ENCODE measurements around the gene LZTR1. TPM values are rescaled to one million over a fixed set of nuclear protein-coding genes. Genes with fewer than 3 reads are reported as not detected.

LZTR1 gene
- total RNA-seq, 4 donors from 2014 or later = 45.4 to 63.0 (median 53.4) TPM

DNA sequence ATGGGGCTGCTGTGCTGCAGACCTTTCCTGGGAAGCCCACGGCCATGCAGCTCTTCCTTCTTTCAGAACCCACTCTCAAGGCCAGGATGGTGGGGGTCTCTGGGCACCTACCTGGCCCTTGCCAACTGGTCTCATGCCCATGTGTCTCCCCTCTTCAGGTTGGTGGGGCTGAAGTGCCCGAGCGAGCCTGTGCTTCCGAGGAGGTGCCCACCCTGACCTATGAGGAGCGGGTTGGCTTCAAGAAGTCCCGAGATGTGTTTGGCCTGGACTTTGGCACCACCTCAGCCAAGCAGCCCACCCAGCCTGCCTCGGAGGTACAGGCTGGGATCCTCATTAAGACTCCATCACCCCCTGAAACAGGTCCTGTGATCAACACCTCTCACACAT, 10.0 kb downstream of the LZTR1 start:
- WGBS, 2 donors (ENCODE audit: low coverage in 1 of 2) = 72% methylated on average over 3 of the region's 7 CpGs; no CpG with 5 or more reads in 1 of the 2 donors
- TF ChIP-seq POLR2A (IDR thresholded peaks at IDR 0.05) = no peak
- TF ChIP-seq EP300 (IDR thresholded peaks at IDR 0.05) = no peak
- no peak for TF ChIP-seq POLR2AphosphoS5 (IDR thresholded peaks at IDR 0.05)
- TF ChIP-seq CTCF (IDR thresholded peaks at IDR 0.05) = no peak
- no peak for ATAC-seq
- H3K9me3 ChIP-seq = no peaks in the 10 kb centered on the region
- no peaks in the 10 kb centered on the region for H3K27me3 ChIP-seq
- no peaks in the 10 kb centered on the region for H3K4me1 ChIP-seq
- H3K27ac ChIP-seq = no peak overlapping the region
- no peak overlapping the region for H3K4me3 ChIP-seq
- peaks cover 0 to 99% of the 10 kb centered on the region in 2 donors for H3K36me3 ChIP-seq

DNA sequence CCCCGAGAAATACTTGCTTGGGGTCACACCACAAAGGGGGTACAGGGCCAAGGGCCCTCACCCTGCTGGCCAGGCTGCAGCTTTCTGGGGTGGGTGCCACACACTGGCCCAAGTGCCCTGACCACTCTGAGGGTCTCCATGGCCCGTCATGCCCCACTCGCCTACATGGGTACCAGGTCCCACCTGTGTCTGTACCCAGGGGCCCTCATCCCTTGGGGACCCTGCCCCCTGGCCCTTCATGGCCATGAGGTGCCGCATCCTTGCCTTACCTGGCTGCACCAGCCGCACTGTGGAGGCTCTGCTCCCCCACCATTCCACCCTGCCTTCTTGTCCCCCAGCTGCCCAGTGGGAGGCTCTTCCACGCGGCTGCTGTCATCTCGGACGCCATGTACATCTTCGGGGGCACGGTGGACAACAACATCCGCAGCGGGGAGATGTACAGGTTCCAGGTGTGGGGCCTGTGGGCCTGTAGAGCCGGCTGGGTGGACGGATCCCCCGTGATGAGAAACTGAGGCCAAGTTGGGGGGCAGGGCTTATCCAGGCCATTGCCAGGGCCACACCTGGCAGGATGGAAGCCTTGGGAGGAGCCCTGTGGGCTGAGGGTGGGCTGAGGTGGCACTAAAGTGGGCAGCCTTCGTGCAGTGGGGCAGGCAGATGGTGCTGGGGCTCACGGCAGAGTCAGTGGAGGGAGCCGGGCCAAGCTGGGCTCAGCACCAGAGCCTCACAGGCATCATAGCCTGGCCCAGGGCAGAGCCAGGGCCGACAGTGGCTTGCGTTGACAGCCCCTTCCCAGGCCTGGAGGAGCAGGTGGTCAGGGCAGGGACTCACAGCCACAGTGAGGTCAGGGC, 10.6 kb downstream of the LZTR1 start:
- H3K9me3 ChIP-seq = no peaks in the 10 kb centered on the region
- H3K27ac ChIP-seq = no peak overlapping the region
- TF ChIP-seq EP300 (IDR thresholded peaks at IDR 0.05) (no peak), POLR2A (IDR thresholded peaks at IDR 0.05) (no peak), CTCF (IDR thresholded peaks at IDR 0.05) (no peak), POLR2AphosphoS5 (IDR thresholded peaks at IDR 0.05) (no peak)
- no peak overlapping the region for H3K4me3 ChIP-seq
- peaks cover 0 to 99% of the 10 kb centered on the region in 2 donors for H3K36me3 ChIP-seq
- no peaks in the 10 kb centered on the region for H3K4me1 ChIP-seq
- no peaks in the 10 kb centered on the region for H3K27me3 ChIP-seq
- no peak for ATAC-seq
- 86 to 100% methylated on average over 1 to 5 of the region's 21 CpGs for WGBS, 2 donors (ENCODE audit: low coverage in 1 of 2)

DNA sequence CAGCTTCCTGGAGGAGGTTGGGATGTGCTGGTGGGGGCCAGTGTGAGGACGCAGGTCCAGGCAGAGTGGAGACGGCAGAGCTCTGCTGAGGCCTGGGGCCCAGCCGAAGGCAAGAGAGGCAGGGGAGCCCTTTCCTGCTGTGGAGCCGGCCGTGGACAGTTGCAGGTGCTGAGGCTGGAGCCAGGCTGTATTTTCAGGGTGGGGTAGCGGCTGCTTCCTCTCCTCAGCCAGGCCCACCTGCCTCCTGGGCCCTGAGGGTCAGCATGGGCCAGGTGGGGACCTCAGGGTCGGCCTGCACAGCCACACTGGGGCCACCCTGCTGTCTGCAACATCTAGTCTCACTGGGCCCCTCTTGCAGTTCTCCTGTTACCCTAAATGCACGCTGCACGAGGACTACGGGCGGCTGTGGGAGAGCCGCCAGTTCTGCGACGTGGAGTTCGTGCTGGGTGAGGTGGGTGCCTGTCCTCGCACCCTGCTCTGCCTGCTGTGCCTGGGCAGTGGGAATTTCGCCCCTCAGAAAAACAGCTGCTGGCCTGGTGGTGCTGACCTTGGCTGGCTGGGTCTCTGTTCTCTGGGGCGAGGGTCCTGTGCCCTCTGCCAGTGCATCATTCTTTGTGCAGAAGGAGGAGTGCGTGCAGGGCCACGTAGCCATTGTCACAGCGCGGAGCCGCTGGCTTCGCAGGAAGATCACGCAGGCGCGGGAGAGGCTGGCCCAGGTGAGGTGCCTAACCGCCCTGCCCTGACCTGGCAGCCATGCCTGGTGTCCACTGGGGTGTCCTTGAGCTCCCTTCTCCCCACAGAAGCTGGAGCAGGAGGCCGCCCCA, 11.4 kb downstream of the LZTR1 start:
- no peak for ATAC-seq
- Histone ChIP-seq H3K9me3 (no peaks in the 10 kb centered on the region), H3K36me3 (peaks cover 0 to 99% of the 10 kb centered on the region in 2 donors), H3K4me3 (no peak overlapping the region), H3K4me1 (peaks cover 0 to 5% (median 0%) of the 10 kb centered on the region in 3 donors), H3K27me3 (no peaks in the 10 kb centered on the region), H3K27ac (no peak overlapping the region)
- WGBS, 2 donors (ENCODE audit: low coverage in 1 of 2) = 80% methylated on average over 1 of the region's 29 CpGs; no CpG with 5 or more reads in 1 of the 2 donors
- no peak for TF ChIP-seq EP300 (IDR thresholded peaks at IDR 0.05)

DNA sequence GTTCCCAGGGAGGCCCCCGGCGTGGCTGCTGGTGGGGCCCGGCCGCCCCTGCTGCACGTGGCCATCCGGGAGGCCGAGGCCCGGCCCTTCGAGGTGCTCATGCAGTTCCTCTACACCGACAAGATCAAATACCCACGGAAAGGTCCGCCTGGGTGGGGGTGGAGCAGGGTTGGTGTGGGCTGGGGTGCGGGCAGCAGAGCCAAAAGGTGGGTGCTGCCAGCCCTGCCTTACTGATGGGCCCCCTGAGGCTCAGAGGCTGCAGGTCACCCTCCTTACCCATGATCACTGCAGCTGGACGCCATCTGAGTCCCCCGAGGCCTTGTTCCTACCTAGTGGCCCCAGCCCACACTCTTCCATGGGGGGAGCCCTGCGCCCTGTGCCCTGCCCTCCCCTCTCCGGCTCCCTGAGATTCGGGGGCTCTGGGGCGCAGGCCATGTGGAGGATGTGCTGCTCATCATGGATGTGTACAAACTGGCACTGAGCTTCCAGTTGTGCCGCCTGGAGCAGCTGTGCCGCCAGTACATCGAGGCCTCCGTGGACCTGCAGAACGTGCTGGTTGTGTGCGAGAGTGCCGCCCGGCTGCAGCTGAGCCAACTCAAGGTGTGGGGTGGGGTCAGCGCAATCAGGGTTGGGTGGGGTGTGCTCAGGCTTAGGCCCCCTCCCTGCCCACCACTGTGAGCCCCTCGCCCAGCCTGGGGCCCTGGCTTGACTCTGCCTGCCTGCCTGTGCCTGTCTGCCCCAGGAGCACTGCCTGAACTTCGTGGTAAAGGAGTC, 12.2 kb downstream of the LZTR1 start:
- no CpG with 5 or more reads among the region's 30 CpGs for WGBS, 2 donors (ENCODE audit: low coverage in 1 of 2)
- H3K9me3 ChIP-seq = no peaks in the 10 kb centered on the region
- H3K27me3 ChIP-seq = no peaks in the 10 kb centered on the region
- no peak overlapping the region for H3K27ac ChIP-seq
- no peak for TF ChIP-seq POLR2A (IDR thresholded peaks at IDR 0.05)
- no peak for TF ChIP-seq POLR2AphosphoS5 (IDR thresholded peaks at IDR 0.05)
- no peak for TF ChIP-seq EP300 (IDR thresholded peaks at IDR 0.05)
- TF ChIP-seq CTCF (IDR thresholded peaks at IDR 0.05) = no peak
- H3K36me3 ChIP-seq = peaks cover 0 to 99% of the 10 kb centered on the region in 2 donors
- peaks cover 0 to 13% (median 0%) of the 10 kb centered on the region in 3 donors for H3K4me1 ChIP-seq
- ATAC-seq = no peak
- H3K4me3 ChIP-seq = no peak overlapping the region

DNA sequence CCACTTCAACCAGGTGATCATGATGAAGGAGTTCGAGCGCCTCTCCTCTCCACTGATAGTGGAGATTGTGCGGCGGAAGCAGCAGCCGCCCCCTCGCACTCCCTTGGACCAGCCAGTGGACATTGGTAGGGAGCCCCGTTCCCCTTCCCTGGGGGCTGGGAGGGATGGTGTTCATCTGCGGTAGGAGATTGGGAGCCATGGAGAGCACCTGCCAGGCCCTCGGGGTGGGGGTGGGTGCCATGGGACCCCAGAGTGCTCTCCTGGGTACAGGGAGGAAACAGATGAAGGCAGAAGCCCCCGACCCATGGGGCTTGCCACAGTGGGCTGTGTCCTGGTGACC, 12.8 kb downstream of the LZTR1 start:
- TF ChIP-seq CTCF (IDR thresholded peaks at IDR 0.05) (no peak), POLR2AphosphoS5 (IDR thresholded peaks at IDR 0.05) (no peak), EP300 (IDR thresholded peaks at IDR 0.05) (no peak), POLR2A (IDR thresholded peaks at IDR 0.05) (no peak)
- ATAC-seq = no peak
- Histone ChIP-seq H3K36me3 (peaks cover 0 to 99% of the 10 kb centered on the region in 2 donors), H3K9me3 (no peaks in the 10 kb centered on the region), H3K27me3 (no peaks in the 10 kb centered on the region), H3K4me1 (peaks cover 0 to 19% (median 5%) of the 10 kb centered on the region in 3 donors), H3K4me3 (no peak overlapping the region), H3K27ac (no peak overlapping the region)
- WGBS, 2 donors (ENCODE audit: low coverage in 1 of 2) = no CpG with 5 or more reads among the region's 10 CpGs
